ENCODE results near the gene KCNQ1.

DNA sequence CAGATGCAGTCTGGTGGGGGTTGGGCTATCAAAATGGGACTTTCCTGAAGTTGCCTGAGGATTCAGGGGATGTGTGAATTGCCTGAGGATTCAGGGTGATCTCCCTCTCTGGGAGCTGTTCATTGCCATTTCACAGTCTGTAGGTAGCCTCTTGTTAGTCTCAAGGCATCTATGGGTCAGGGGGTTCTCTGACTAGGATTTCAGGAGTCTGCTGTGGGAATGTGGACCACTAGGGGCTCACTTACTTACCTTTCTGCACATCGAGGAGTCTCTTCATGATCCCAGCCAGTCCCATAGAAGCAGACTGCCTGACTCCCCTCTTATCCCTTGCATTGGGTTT, 200.9 kb downstream of the KCNQ1 start:
- TF ChIP-seq, protein P1, sequence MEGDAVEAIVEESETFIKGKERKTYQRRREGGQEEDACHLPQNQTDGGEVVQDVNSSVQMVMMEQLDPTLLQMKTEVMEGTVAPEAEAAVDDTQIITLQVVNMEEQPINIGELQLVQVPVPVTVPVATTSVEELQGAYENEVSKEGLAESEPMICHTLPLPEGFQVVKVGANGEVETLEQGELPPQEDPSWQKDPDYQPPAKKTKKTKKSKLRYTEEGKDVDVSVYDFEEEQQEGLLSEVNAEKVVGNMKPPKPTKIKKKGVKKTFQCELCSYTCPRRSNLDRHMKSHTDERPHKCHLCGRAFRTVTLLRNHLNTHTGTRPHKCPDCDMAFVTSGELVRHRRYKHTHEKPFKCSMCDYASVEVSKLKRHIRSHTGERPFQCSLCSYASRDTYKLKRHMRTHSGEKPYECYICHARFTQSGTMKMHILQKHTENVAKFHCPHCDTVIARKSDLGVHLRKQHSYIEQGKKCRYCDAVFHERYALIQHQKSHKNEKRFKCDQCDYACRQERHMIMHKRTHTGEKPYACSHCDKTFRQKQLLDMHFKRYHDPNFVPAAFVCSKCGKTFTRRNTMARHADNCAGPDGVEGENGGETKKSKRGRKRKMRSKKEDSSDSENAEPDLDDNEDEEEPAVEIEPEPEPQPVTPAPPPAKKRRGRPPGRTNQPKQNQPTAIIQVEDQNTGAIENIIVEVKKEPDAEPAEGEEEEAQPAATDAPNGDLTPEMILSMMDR (IDR thresholded peaks at IDR 0.05; ENCODE audit: poor library complexity, severe bottlenecking), result no peak
- no peak for TF ChIP-seq EZH2 (IDR thresholded peaks at IDR 0.05; ENCODE audit: borderline replicate concordance, insufficient read depth, low read length, poor library complexity, severe bottlenecking)
- no peak for TF ChIP-seq POLR2AphosphoS5 (IDR thresholded peaks at IDR 0.05)
- TF ChIP-seq, protein P2, sequence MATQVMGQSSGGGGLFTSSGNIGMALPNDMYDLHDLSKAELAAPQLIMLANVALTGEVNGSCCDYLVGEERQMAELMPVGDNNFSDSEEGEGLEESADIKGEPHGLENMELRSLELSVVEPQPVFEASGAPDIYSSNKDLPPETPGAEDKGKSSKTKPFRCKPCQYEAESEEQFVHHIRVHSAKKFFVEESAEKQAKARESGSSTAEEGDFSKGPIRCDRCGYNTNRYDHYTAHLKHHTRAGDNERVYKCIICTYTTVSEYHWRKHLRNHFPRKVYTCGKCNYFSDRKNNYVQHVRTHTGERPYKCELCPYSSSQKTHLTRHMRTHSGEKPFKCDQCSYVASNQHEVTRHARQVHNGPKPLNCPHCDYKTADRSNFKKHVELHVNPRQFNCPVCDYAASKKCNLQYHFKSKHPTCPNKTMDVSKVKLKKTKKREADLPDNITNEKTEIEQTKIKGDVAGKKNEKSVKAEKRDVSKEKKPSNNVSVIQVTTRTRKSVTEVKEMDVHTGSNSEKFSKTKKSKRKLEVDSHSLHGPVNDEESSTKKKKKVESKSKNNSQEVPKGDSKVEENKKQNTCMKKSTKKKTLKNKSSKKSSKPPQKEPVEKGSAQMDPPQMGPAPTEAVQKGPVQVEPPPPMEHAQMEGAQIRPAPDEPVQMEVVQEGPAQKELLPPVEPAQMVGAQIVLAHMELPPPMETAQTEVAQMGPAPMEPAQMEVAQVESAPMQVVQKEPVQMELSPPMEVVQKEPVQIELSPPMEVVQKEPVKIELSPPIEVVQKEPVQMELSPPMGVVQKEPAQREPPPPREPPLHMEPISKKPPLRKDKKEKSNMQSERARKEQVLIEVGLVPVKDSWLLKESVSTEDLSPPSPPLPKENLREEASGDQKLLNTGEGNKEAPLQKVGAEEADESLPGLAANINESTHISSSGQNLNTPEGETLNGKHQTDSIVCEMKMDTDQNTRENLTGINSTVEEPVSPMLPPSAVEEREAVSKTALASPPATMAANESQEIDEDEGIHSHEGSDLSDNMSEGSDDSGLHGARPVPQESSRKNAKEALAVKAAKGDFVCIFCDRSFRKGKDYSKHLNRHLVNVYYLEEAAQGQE (IDR thresholded peaks at IDR 0.05; ENCODE audit: borderline replicate concordance), result no peak
- no peak for TF ChIP-seq SMC3 (conservative IDR thresholded peaks at IDR 0.05; ENCODE audit: poor library complexity)
- no peak for TF ChIP-seq RAD21 (conservative IDR thresholded peaks at IDR 0.05)
- TF ChIP-seq EP300 (conservative IDR thresholded peaks at IDR 0.05; ENCODE audit: poor library complexity, severe bottlenecking), result no peak
- TF ChIP-seq TAF1 (IDR thresholded peaks at IDR 0.05; ENCODE audit: low read depth), result no peak

Data from neural cell (in vitro differentiated cells).